ENCODE results near the gene MSL1.

The MSL1 gene

GRCh38 chr17:40174514-40174913 is 52.7 kb downstream of the MSL1 start:
- DNase-seq (ENCODE audit: low spot score), result no peak

- DNase-seq (ENCODE audit: low spot score), result no peak
Observed at GRCh38 chr17:40175928-40176753, 54.4 kb downstream of the MSL1 start.

- no peak for DNase-seq (ENCODE audit: low spot score)
Observed at GRCh38 chr17:40176754-40177110, 55.0 kb downstream of the MSL1 start.

- DNase-seq (ENCODE audit: low spot score), result peak; percentile 44
Observed at GRCh38 chr17:40177275-40177874, 55.6 kb downstream of the MSL1 start, which contains the start of gene RAPGEFL1. TSS of gene RAPGEFL1 (plus strand) at chr17:40177470. CDS start at chr17:40177862, 392 bp downstream.

- DNase-seq (ENCODE audit: low spot score), result no peak
Observed at GRCh38 chr17:40178021-40178601, 56.3 kb downstream of the MSL1 start.

- no peak for DNase-seq (ENCODE audit: low spot score)
Observed at GRCh38 chr17:40178660-40179059, 56.9 kb downstream of the MSL1 start.

GRCh38 chr17:40179923-40180659 is 58.3 kb downstream of the MSL1 start:
- no peak for DNase-seq (ENCODE audit: low spot score)

- no peak for DNase-seq (ENCODE audit: low spot score)
Observed at GRCh38 chr17:40180694-40181093, 58.9 kb downstream of the MSL1 start.

GRCh38 chr17:40181205-40181604 is 59.4 kb downstream of the MSL1 start:
- DNase-seq (ENCODE audit: low spot score), result no peak

- no peak for DNase-seq (ENCODE audit: low spot score)
Observed at GRCh38 chr17:40182606-40183005, 60.8 kb downstream of the MSL1 start.
